NT2/D1 (cell line): Measurements from ENCODE around the gene EIF2A.

Source experiments
- SUZ12 ChIP-seq: IDR thresholded peaks from 2 replicates; pipeline ENCODE4 v1.6.1; 2011; ENCODE audit not compliant: insufficient read length, insufficient read depth; ENCODE audit errors: extremely low read depth
- YY1 ChIP-seq: IDR thresholded peaks from 2 replicates; pipeline ENCODE4 v1.6.1; 2011; ENCODE audit not compliant: insufficient read length, insufficient read depth
- ZNF274 ChIP-seq: IDR thresholded peaks from 2 replicates; pipeline ENCODE4 v1.6.1; 2011; ENCODE audit warnings: mild to moderate bottlenecking, low read depth, low read length

DNA sequence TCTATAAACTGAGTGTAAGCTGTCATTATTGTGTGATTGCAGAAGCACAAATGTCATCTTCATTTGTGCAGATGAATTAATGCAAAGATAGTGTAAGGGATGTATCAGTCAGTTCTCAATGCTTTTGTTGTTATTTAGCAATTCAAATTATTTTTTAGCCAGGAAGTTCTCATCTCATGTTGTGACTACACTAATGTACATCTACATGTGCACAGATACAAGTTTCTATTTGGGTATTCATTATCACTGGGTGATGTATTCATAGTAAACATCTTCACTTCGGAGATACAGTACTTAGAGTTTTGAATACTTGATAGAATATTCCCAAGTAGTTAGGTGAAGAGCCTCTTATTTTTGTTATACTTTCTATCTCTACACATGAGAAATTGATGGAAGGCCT lies 11.1 kb downstream of the EIF2A start:
- no peak for TF ChIP-seq SUZ12
- no peak for TF ChIP-seq ZNF274
- no peak for TF ChIP-seq YY1
